OCI-LY3 (cell line): ENCODE measurements around the gene BPIFB3.

ENCODE experiments used
- H2AFZ ChIP-seq: fragments of 200-600, 300-600 bp; shearing (Covaris generic); 2 replicates; pipeline ENCODE4 v1.6.0; 2014; ENCODE audit warnings: antibody characterized with exemption, low read depth, low read length
- H3K27ac ChIP-seq: fragments of 200-600, 300-600 bp; sonication (generic); 2 replicates; pipeline ENCODE4 v1.5.1; 2014; ENCODE audit warnings: mild to moderate bottlenecking, low read length, moderate library complexity, mixed read lengths
- H3K27me3 ChIP-seq: fragments of 200-600, 300-600 bp; sonication (generic); 2 replicates; pipeline ENCODE4 v1.6.1; 2014; ENCODE audit warnings: low read depth, low read length, mixed read lengths
- H3K36me3 ChIP-seq: fragments of 200-600, 300-600 bp; sonication (generic); replicated peaks from 2 replicates; pipeline ENCODE3; 2014; ENCODE audit warnings: low read depth, low read length, mixed read lengths
- H3K4me1 ChIP-seq: fragments of 300-600, 200-600 bp; sonication (generic); 2 replicates; pipeline ENCODE4 v1.6.1; 2014; ENCODE audit warnings: low read length, mixed read lengths
- H3K4me2 ChIP-seq: fragments of 200-600, 300-600 bp; sonication (generic); 2 replicates; pipeline ENCODE4 v1.6.1; 2014; ENCODE audit warnings: low read length, mixed read lengths
- H3K4me3 ChIP-seq: fragments of 300-600, 200-600 bp; sonication (generic); 2 replicates; pipeline ENCODE4 v1.5.1; 2014; ENCODE audit warnings: antibody characterized with exemption, mild to moderate bottlenecking, low read length, moderate library complexity
- H3K79me2 ChIP-seq: fragments of 300-600, 200-600 bp; shearing (Covaris generic); 2 replicates; pipeline ENCODE4 v1.6.1; 2014; ENCODE audit warnings: mild to moderate bottlenecking, low read length, mixed read lengths
- H3K9ac ChIP-seq: fragments of 300-600, 200-600 bp; shearing (Covaris generic); 2 replicates; pipeline ENCODE4 v1.6.0; 2014; ENCODE audit warnings: mild to moderate bottlenecking, low read length, moderate library complexity
- H3K9me3 ChIP-seq: fragments of 200-600, 300-600 bp; shearing (Covaris generic); 2 replicates; pipeline ENCODE4 v1.6.1; 2014; ENCODE audit warnings: low read length, mixed read lengths; ENCODE audit not compliant: insufficient read depth
- H4K20me1 ChIP-seq: fragments of 200-600, 300-600 bp; sonication (generic); 2 replicates; pipeline ENCODE4 v1.6.1; 2016; ENCODE audit warnings: low read length, mixed read lengths; ENCODE audit not compliant: insufficient read depth
- CTCF ChIP-seq: fragments of 200-600, 300-600 bp; sonication (generic); IDR thresholded peaks from 2 replicates; pipeline ENCODE4 v1.5.1; 2014; ENCODE audit warnings: antibody characterized with exemption, low read length, low read depth
- EZH2phosphoT487 ChIP-seq: fragments of 200-600 bp; shearing (Covaris generic); IDR thresholded peaks from 2 replicates; pipeline ENCODE4 v1.6.1; 2018; ENCODE audit warnings: antibody characterized with exemption, mixed run types, low read depth

The BPIFB3 gene

DNA sequence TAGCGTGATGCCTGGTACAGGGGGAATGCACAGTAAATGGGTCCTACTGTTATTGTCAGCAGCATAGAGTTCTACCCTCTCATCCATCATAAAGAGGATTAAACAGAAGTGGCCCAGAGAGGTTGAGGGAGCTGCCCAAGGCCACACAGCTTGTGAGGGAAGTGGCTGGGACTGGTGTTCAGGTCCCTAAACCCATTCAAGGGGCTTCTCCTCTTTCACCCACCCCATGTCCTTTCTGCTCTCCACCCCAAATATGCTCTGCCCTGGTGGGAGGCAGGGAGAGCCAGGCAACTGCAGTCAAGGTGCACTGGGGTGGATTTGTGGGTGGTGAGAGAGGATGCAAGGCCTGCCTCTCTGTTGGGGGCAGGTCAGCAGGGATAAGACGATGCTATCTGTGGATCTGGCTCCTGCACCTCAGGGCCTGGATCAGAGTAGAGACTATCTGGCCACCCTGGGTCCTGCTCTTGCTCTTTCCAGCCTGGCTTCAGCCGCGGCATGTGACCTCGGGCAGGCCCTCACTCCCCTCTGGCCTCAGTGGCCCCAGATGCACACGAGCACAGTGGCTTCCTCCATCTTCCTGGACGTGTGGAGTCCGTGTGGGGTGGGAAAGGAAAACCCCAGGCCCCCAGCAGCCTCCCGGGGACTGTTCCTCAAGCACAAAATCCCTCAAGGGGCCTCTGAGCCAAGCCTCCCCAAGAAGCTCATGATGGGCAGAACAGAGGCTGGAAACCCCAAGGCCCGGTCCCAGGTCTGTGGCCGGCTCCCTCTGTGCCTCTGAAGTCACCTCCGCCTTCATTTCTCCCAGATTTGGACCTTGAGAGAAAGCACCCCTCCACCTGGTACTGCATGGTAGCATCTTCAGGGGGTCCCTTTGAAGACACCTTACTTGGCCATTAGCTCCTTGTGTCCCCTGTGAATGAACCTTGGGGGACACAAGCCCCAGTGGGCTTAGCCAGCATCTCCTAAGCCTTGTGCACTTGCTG, 25.6 kb upstream of the BPIFB3 start:
- no peak overlapping the region for H3K4me2 ChIP-seq
- H2AFZ ChIP-seq, result no peak overlapping the region
- no peak for TF ChIP-seq CTCF
- TF ChIP-seq EZH2phosphoT487, result no peak
- no peaks in the 10 kb centered on the region for H3K36me3 ChIP-seq
- H3K4me1 ChIP-seq, result no peaks in the 10 kb centered on the region
- no peaks in the 10 kb centered on the region for H3K9me3 ChIP-seq
- H3K9ac ChIP-seq, result no peak overlapping the region
- no peak overlapping the region for H3K4me3 ChIP-seq
- no peaks in the 10 kb centered on the region for H4K20me1 ChIP-seq
- peaks cover 39% of the 10 kb centered on the region for H3K27me3 ChIP-seq
- H3K79me2 ChIP-seq, result no peaks in the 10 kb centered on the region
- no peak overlapping the region for H3K27ac ChIP-seq

- no peaks in the 10 kb centered on the region for H3K79me2 ChIP-seq
- no peak overlapping the region for H3K27ac ChIP-seq
- no peak overlapping the region for H3K9ac ChIP-seq
- no peaks in the 10 kb centered on the region for H3K36me3 ChIP-seq
- peaks cover 35% of the 10 kb centered on the region for H3K27me3 ChIP-seq
- H2AFZ ChIP-seq, result no peak overlapping the region
- no peaks in the 10 kb centered on the region for H3K9me3 ChIP-seq
- no peak overlapping the region for H3K4me3 ChIP-seq
- H4K20me1 ChIP-seq, result no peaks in the 10 kb centered on the region
- no peak for TF ChIP-seq EZH2phosphoT487
- TF ChIP-seq CTCF, result no peak
- H3K4me1 ChIP-seq, result no peaks in the 10 kb centered on the region
- H3K4me2 ChIP-seq, result no peak overlapping the region
Measured at GRCh38 chr20:33028875-33029274, 24.8 kb upstream of the BPIFB3 start.

DNA sequence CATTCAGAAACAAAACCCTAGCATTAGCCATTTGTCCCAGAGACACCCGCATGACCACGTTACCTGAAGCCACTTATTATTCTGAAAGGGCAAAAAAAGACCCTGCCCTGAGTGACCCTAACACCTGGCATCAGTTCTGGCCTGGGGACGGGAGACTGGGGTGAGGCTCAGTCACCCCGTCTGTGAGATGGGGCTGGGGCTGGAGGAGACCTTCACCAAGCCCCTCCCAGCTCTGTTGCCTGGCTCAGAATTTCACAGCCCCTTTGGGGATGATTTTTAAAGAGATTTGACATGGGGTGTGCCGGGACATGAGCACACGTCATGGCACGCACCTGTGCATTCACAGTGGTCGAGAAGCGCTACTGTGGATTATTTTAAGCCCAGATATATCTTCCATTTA, 23.6 kb upstream of the BPIFB3 start:
- H3K4me1 ChIP-seq, result no peaks in the 10 kb centered on the region
- H3K9me3 ChIP-seq, result no peaks in the 10 kb centered on the region
- peaks cover 31% of the 10 kb centered on the region for H3K27me3 ChIP-seq
- H3K79me2 ChIP-seq, result no peaks in the 10 kb centered on the region
- H3K36me3 ChIP-seq, result no peaks in the 10 kb centered on the region
- no peak overlapping the region for H3K4me2 ChIP-seq
- TF ChIP-seq CTCF, result no peak
- TF ChIP-seq EZH2phosphoT487, result no peak
- no peak overlapping the region for H2AFZ ChIP-seq
- no peaks in the 10 kb centered on the region for H4K20me1 ChIP-seq
- no peak overlapping the region for H3K27ac ChIP-seq
- H3K9ac ChIP-seq, result no peak overlapping the region
- no peak overlapping the region for H3K4me3 ChIP-seq

DNA sequence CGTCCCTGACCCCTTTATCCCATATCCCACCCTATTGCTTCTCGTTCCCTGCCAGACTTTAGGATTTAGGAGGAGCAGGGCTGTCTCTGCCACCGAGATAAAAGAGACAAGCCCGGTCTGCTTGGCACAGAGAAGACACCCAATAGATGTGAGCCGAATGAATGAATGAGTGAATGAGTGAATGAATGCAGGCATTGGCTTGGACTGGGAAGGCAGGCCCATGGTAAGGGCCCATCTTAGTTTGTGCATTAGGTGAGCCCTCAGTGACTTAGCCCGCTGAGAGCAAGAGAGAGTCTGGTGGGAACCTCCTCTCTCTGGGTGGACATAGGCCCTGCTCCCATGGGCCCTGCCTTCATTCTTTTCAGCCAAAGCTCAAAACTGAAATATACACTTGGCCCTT, 23.1 kb upstream of the BPIFB3 start:
- Histone ChIP-seq H4K20me1 (no peaks in the 10 kb centered on the region), H3K9me3 (no peaks in the 10 kb centered on the region), H3K27ac (no peak overlapping the region), H3K36me3 (no peaks in the 10 kb centered on the region), H3K27me3 (peaks cover 31% of the 10 kb centered on the region), H3K4me2 (no peak overlapping the region), H3K4me1 (no peaks in the 10 kb centered on the region), H3K9ac (no peak overlapping the region), H3K79me2 (no peaks in the 10 kb centered on the region), H3K4me3 (no peak overlapping the region), H2AFZ (no peak overlapping the region)
- TF ChIP-seq EZH2phosphoT487 (no peak), CTCF (no peak)
